ENCODE measurements around the gene CAMSAP2.

CAMSAP2 gene

DNA sequence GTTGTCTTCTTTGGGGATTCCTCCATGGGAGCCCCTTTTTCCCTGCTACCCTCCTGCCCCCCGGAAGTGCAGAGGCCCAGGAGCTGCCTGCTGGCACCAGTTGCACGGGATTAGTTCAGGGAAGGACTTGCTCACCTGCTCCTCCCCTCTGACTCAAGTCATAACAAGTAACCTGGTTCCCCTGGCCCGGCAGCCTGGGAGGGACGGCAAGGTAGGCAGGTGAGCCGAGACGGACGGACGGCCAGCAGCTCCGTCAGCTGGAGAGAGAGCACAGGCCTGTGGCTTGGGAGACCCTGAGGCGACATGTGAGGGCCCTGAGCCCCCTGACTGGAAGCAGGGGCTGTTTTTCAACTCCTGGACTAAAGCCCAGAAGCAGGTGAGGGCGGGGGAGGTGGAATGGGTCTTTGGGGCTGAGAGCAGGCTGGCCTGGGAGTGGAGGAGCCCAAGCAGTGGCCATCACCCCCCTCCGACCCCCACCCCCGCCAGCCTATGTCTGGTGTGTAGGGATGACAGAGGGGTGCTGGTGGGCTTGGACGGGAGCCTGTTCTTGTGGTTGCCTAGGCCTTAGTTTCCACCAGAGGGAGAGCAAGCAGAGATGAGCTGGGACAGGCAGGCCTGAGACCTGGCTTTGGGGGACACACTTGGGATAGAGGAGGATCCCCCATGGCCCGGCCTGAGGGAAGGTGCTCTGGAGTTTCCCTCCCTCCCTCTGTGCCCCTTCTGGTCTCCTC is 156.2 kb downstream of the CAMSAP2 start, which contains the start of gene INAVA:
Gene INAVA (plus strand): TSS at position 189 of the 731 bp plus-strand sequence. CDS start 3,501 bp downstream, outside the sequence.
- Histone ChIP-seq H3K27ac (peak within 1 kb of the TSS; percentile 68; the same call in 1 of the 2 replicates), H3K79me2 (ENCODE audit: insufficient read depth, low read depth) (peaks cover 26% of the 10 kb centered on the region), H3K4me2 (peak within 1 kb of the TSS; percentile 98), H4K20me1 (ENCODE audit: insufficient read depth) (no peaks in the 10 kb centered on the region), H3K27me3 (ENCODE audit: insufficient read depth, low read depth) (no peaks in the 10 kb centered on the region), H2AFZ (ENCODE audit: low read depth) (no peak within 1 kb of the TSS), H3K36me3 (ENCODE audit: insufficient read depth) (no peaks in the 10 kb centered on the region), H3K4me3 (IDR thresholded peaks at IDR 0.05; ENCODE audit: insufficient read depth, low read depth, low read length) (no peak within 1 kb of the TSS), H3K9ac (peak within 1 kb of the TSS; percentile 85; the same call in 1 of the 2 replicates), H3K4me1 (ENCODE audit: low read depth, poor library complexity, severe bottlenecking) (peaks cover 83% of the 10 kb centered on the region)
- TF ChIP-seq, protein P1, sequence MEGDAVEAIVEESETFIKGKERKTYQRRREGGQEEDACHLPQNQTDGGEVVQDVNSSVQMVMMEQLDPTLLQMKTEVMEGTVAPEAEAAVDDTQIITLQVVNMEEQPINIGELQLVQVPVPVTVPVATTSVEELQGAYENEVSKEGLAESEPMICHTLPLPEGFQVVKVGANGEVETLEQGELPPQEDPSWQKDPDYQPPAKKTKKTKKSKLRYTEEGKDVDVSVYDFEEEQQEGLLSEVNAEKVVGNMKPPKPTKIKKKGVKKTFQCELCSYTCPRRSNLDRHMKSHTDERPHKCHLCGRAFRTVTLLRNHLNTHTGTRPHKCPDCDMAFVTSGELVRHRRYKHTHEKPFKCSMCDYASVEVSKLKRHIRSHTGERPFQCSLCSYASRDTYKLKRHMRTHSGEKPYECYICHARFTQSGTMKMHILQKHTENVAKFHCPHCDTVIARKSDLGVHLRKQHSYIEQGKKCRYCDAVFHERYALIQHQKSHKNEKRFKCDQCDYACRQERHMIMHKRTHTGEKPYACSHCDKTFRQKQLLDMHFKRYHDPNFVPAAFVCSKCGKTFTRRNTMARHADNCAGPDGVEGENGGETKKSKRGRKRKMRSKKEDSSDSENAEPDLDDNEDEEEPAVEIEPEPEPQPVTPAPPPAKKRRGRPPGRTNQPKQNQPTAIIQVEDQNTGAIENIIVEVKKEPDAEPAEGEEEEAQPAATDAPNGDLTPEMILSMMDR (conservative IDR thresholded peaks at IDR 0.05; ENCODE audit: low read depth, low read length) = no peak

DNA sequence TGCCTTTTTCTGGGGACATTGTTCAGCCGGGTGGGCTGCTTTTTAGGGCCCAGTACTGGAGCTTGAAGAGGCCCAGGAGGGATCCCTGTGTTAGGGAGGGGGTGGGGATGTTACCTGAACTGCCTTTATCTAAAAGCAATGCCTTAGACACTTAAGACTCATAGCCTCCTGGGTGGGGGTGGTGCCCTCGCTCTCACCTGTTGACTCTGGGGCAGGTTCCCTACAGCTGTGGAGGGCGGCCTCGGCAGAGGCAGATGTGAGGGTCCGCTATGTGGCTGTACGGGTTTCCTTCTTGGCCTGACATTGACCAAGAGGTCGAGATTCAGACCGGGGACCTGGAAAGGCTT is 156.7 kb downstream of the CAMSAP2 start:
- Histone ChIP-seq H3K36me3 (ENCODE audit: insufficient read depth) (no peaks in the 10 kb centered on the region), H2AFZ (ENCODE audit: low read depth) (no peak overlapping the region), H3K27ac (no peak overlapping the region), H3K27me3 (ENCODE audit: insufficient read depth, low read depth) (no peaks in the 10 kb centered on the region), H3K4me3 (IDR thresholded peaks at IDR 0.05; ENCODE audit: insufficient read depth, low read depth, low read length) (no peak overlapping the region), H3K9ac (no peak overlapping the region), H3K4me2 (peak overlapping the region; percentile 86), H3K79me2 (ENCODE audit: insufficient read depth, low read depth) (peaks cover 26% of the 10 kb centered on the region), H3K4me1 (ENCODE audit: low read depth, poor library complexity, severe bottlenecking) (peaks cover 77% of the 10 kb centered on the region), H4K20me1 (ENCODE audit: insufficient read depth) (no peaks in the 10 kb centered on the region)
- TF ChIP-seq, protein P1 (conservative IDR thresholded peaks at IDR 0.05; ENCODE audit: low read depth, low read length) = no peak

DNA sequence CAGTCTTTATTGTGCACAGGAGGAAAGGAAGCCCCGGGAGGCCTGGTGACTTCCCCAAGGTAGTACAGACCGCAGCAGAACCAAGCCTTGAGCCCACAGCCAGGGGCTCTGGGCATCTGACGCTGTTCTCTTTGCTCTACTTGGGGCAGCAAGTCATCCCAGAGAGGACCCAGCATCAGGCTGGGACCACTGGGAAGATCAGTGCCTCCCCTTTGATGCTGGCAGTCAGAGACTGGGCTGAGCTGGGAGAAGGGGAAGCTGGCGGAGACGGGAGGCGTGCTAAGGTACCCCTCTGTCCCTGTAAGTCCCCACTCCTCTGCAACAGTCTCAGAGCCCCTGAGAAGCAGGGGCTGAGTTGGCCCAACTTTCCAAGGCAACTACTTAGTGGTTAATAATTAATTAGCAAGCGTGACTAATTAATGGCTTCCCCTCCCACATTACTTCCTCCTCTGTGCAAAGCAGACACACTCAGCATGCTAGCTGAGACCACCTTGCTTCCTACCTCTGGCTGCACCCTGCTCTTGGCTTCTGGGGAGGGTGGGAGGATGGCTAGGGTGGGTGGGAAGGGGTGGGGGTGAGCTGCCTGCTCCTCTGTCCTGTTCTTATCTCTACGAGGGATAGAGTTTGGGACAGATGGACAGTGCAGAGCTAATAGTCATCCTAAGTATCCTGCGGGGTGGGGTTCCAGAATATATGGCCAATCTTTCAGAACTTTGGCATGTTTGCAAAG is 157.3 kb downstream of the CAMSAP2 start:
- Histone ChIP-seq H3K27ac (peak overlapping the region; percentile 49; the same call in 1 of the 2 replicates), H3K9ac (no peak overlapping the region), H3K36me3 (ENCODE audit: insufficient read depth) (no peaks in the 10 kb centered on the region), H3K4me2 (peak overlapping the region; percentile 86), H2AFZ (ENCODE audit: low read depth) (no peak overlapping the region; the same call in 1 of the 2 replicates), H3K79me2 (ENCODE audit: insufficient read depth, low read depth) (peaks cover 26% of the 10 kb centered on the region), H3K27me3 (ENCODE audit: insufficient read depth, low read depth) (no peaks in the 10 kb centered on the region), H4K20me1 (ENCODE audit: insufficient read depth) (no peaks in the 10 kb centered on the region), H3K4me1 (ENCODE audit: low read depth, poor library complexity, severe bottlenecking) (peaks cover 72% of the 10 kb centered on the region), H3K4me3 (IDR thresholded peaks at IDR 0.05; ENCODE audit: insufficient read depth, low read depth, low read length) (no peak overlapping the region)
- TF ChIP-seq, protein P1 (conservative IDR thresholded peaks at IDR 0.05; ENCODE audit: low read depth, low read length) = no peak

DNA sequence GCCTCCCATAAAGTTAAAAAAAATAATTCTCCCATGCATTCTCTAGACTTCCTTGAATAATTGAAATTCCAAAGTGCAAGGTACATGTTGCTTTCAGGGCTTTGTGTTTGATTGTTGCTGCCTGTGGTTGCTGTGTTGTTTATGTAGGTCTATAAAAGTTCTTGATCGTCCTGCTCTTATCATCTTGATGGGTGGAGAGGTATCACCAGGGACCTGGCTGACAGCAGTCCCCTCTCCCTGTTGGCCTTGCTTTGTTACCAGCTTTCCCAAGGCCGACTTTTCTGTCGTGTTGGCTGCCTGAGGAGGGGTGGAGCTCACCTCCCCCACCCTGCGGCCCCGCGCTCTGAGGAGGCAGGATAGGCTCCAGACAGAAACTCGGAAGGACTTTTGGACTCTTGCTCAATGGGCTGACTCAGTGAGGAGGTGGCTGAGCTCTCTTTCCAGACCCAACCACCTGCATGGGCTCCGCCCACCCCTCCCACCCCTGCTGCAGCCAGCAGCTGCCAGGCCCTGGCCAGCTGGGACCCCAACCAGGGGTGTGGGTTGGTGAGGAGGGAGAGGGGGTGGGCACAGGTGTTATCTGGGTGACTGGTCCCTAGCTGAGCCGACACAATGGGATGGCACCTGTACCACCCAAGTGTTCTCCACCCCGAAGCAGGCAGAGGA is 158.0 kb downstream of the CAMSAP2 start:
- Histone ChIP-seq H3K27me3 (ENCODE audit: insufficient read depth, low read depth) (no peaks in the 10 kb centered on the region), H2AFZ (ENCODE audit: low read depth) (peak overlapping the region; percentile 20; the same call in 1 of the 2 replicates), H3K9ac (no peak overlapping the region), H3K36me3 (ENCODE audit: insufficient read depth) (no peaks in the 10 kb centered on the region), H3K4me1 (ENCODE audit: low read depth, poor library complexity, severe bottlenecking) (peaks cover 68% of the 10 kb centered on the region), H3K79me2 (ENCODE audit: insufficient read depth, low read depth) (peaks cover 22% of the 10 kb centered on the region), H3K4me2 (peak overlapping the region; percentile 86), H3K4me3 (IDR thresholded peaks at IDR 0.05; ENCODE audit: insufficient read depth, low read depth, low read length) (no peak overlapping the region), H3K27ac (peak overlapping the region; percentile 49; the same call in 1 of the 2 replicates), H4K20me1 (ENCODE audit: insufficient read depth) (no peaks in the 10 kb centered on the region)
- TF ChIP-seq, protein P1 (conservative IDR thresholded peaks at IDR 0.05; ENCODE audit: low read depth, low read length) = no peak
